HepG2 (cell line): ENCODE results near the gene IL1RAPL2. TPM values are rescaled to one million over a fixed set of nuclear protein-coding genes. Genes with fewer than 3 reads are reported as not detected.

Source experiments
- ATAC-seq: fragments of 200-7000 bp; cut with Tn5 transposase; 3 replicates; pipeline ENCODE4 v1.9.1; 2020; ENCODE audit warnings: mild to moderate bottlenecking, moderate library complexity
- BruUV-seq: library from RNA; stranded (reverse); fragments of 400-500 nt; replicated peaks from 2 replicates; lab custom pipeline; 2021; lab: Mats Ljungman, UMichigan
- CTCF ChIA-PET: fragments of 300-600 bp; formaldehyde crosslinking; extraction: SDS; loops from one replicate; lab custom pipeline; 2021; ENCODE audit warnings: low total read pairs, inconsistent platforms, low intra/inter-chr PET ratio; lab: Yijun Ruan, JAX
- POLR2A ChIA-PET: fragments of 350-600 bp; sonication (Branson Sonifier 250); formaldehyde crosslinking; loops from one replicate; lab custom pipeline; 2020; ENCODE audit warnings: antibody characterized with exemption, inconsistent platforms; lab: Yijun Ruan, JAX
- DNase-seq: peaks from one replicate; pipeline ENCODE4 v3.0.0-alpha.2; 2015; ENCODE audit warnings: low spot score
- FAIRE-seq: peaks from 3 replicates; lab custom pipeline; 2011; peaks lifted over from hg19 to GRCh38; lab: Jason Lieb, UNC
- H2AFZ ChIP-seq: one replicate; pipeline ENCODE4 v1.6.1; 2011; ENCODE audit warnings: low read length, inconsistent platforms
- H3K27ac ChIP-seq: fragments of 300-600 bp; 3 replicates; pipeline ENCODE4 v1.8.0; 2011; ENCODE audit warnings: mixed run types, mild to moderate bottlenecking, mixed read lengths, low read length, inconsistent platforms; ENCODE audit not compliant: insufficient read depth; ENCODE audit errors: extremely low read length
- H3K27me3 ChIP-seq, 2 experiments: fragments of 200-600 bp in 1 of 2; 2 replicates in 1 of 2; 3 replicates in 1 of 2; pipeline versions ENCODE4 v1.6.0 to v1.8.0; 2011; ENCODE audit warnings: low read length in 2 of 2, mild to moderate bottlenecking in 2 of 2, moderate library complexity in 2 of 2, inconsistent platforms in 1 of 2; ENCODE audit not compliant: insufficient read depth in 2 of 2, control insufficient read depth in 1 of 2
- H3K36me3 ChIP-seq, 2 experiments: fragments of 200-600 bp in 1 of 2; replicated peaks in 1 of 2; 2 replicates in 1 of 2; 3 replicates in 1 of 2; pipeline versions ENCODE4 v1.5.1 to v1.8.0; 2011; ENCODE audit warnings: low read length in 2 of 2, inconsistent platforms in 1 of 2; ENCODE audit not compliant: insufficient read depth in 2 of 2, control insufficient read depth in 1 of 2
- H3K4me1 ChIP-seq: 2 replicates; pipeline ENCODE4 v1.5.1; 2012; ENCODE audit warnings: low read length, inconsistent platforms; ENCODE audit not compliant: insufficient read depth
- H3K4me2 ChIP-seq: 2 replicates; pipeline ENCODE4 v1.6.0; 2011; ENCODE audit warnings: low read depth, low read length, inconsistent platforms
- H3K4me3 ChIP-seq, 3 experiments: fragments of 200-600 bp in 1 of 3; sonication (generic), shearing (Covaris generic) in 1 of 3; replicated peaks in 1 of 3; 2 replicates each; pipeline ENCODE4 v1.5.1; 2011 to 2016; ENCODE audit warnings: low read length in 3 of 3, inconsistent platforms in 2 of 3, low read depth in 2 of 3, mild to moderate bottlenecking in 2 of 3, control low read depth in 1 of 3, mixed read lengths in 1 of 3; ENCODE audit not compliant: insufficient read depth in 1 of 3
- H3K79me2 ChIP-seq: one replicate; pipeline ENCODE4 v1.6.1; 2011; ENCODE audit warnings: low read length, inconsistent platforms; ENCODE audit not compliant: insufficient read depth
- H3K9ac ChIP-seq: 2 replicates; pipeline ENCODE4 v1.6.0; 2011; ENCODE audit warnings: mild to moderate bottlenecking, low read depth, low read length, inconsistent platforms; ENCODE audit not compliant: insufficient read depth
- H3K9me3 ChIP-seq: 2 replicates; pipeline ENCODE4 v1.5.1; 2012; ENCODE audit warnings: mild to moderate bottlenecking, low read length
- H4K20me1 ChIP-seq: 2 replicates; pipeline ENCODE4 v1.6.0; 2011; ENCODE audit warnings: inconsistent platforms, mild to moderate bottlenecking, low read length, moderate library complexity; ENCODE audit not compliant: insufficient read depth
- ATF1 ChIP-seq: IDR thresholded peaks from 2 replicates; pipeline ENCODE4 v1.6.1; 2016; ENCODE audit warnings: mild to moderate bottlenecking, control low read depth
- CENPT ChIP-seq: sonication (generic); formaldehyde crosslinking; IDR thresholded peaks from 2 replicates; pipeline ENCODE4 v1.8.0; 2022; ENCODE audit warnings: low read depth, mild to moderate bottlenecking, moderate library complexity, missing genetic modification reagents
- DR1 ChIP-seq: sonication (generic); formaldehyde crosslinking; IDR thresholded peaks from 2 replicates; pipeline ENCODE4 v1.8.0; 2021; ENCODE audit warnings: mild to moderate bottlenecking, missing genetic modification reagents, inconsistent platforms
- HINFP ChIP-seq: sonication (generic); formaldehyde crosslinking; IDR thresholded peaks from 2 replicates; pipeline ENCODE4 v1.4.0; 2020; ENCODE audit warnings: low read depth, mild to moderate bottlenecking, missing genetic modification reagents
- HNF4G ChIP-seq, 2 experiments: sonication (generic) in 1 of 2; formaldehyde crosslinking in 1 of 2; IDR thresholded peaks; 2 replicates each; pipeline versions ENCODE4 v1.4.0 to v1.6.1; 2011 to 2020; ENCODE audit warnings: borderline replicate concordance in 2 of 2, low read depth in 2 of 2, mild to moderate bottlenecking in 2 of 2, low read length in 1 of 2, missing genetic modification reagents in 1 of 2, moderate library complexity in 1 of 2
- KLF12 ChIP-seq: sonication (generic); formaldehyde crosslinking; IDR thresholded peaks from 2 replicates; pipeline ENCODE4 v1.4.0; 2020; ENCODE audit warnings: missing genetic modification reagents, borderline replicate concordance
- NFIB ChIP-seq: sonication (generic); formaldehyde crosslinking; IDR thresholded peaks from 2 replicates; pipeline ENCODE4 v1.9.0; 2021; ENCODE audit warnings: missing genetic modification reagents, mild to moderate bottlenecking, borderline replicate concordance
- SKIL ChIP-seq: sonication (generic); formaldehyde crosslinking; IDR thresholded peaks from 2 replicates; pipeline ENCODE4 v1.8.0; 2022; ENCODE audit warnings: missing genetic modification reagents, mild to moderate bottlenecking, moderate library complexity, borderline replicate concordance
- SRF ChIP-seq: IDR thresholded peaks from 2 replicates; pipeline ENCODE4 v1.6.1; 2011; ENCODE audit warnings: mild to moderate bottlenecking, low read depth, low read length, moderate library complexity
- SSRP1 ChIP-seq: IDR thresholded peaks from 2 replicates; pipeline ENCODE4 v1.6.1; 2016; ENCODE audit warnings: control low read depth
- TEAD3 ChIP-seq: optimal IDR thresholded peaks from 2 replicates; pipeline ENCODE3; 2016; ENCODE audit warnings: borderline replicate concordance
- ZBTB3 ChIP-seq: sonication (generic); formaldehyde crosslinking; IDR thresholded peaks from 2 replicates; pipeline ENCODE4 v1.4.0; 2020; ENCODE audit warnings: low read depth, mild to moderate bottlenecking, moderate library complexity, missing genetic modification reagents, borderline replicate concordance
- ZNF207 ChIP-seq: fragments of 450-650 bp; IDR thresholded peaks from 2 replicates; pipeline ENCODE4 v1.6.1; 2016; ENCODE audit warnings: antibody characterized with exemption, borderline replicate concordance
- ZNF460 ChIP-seq: sonication (generic); formaldehyde crosslinking; IDR thresholded peaks from 2 replicates; pipeline ENCODE4 v1.5.1; 2020; ENCODE audit warnings: missing genetic modification reagents, mild to moderate bottlenecking, borderline replicate concordance
- ZNF552 ChIP-seq: sonication (generic); formaldehyde crosslinking; IDR thresholded peaks from 2 replicates; pipeline ENCODE4 v1.9.0; 2022; ENCODE audit warnings: missing genetic modification reagents, mild to moderate bottlenecking, borderline replicate concordance
- ZNF576 ChIP-seq: sonication (generic); formaldehyde crosslinking; IDR thresholded peaks from 2 replicates; pipeline ENCODE4 v1.4.0; 2020; ENCODE audit warnings: mild to moderate bottlenecking, missing genetic modification reagents
- ZNF724P ChIP-seq: sonication (generic); formaldehyde crosslinking; IDR thresholded peaks from 2 replicates; pipeline ENCODE4 v1.8.0; 2022; ENCODE audit warnings: missing genetic modification reagents, borderline replicate concordance
- ZNF761 ChIP-seq: sonication (generic); formaldehyde crosslinking; conservative IDR thresholded peaks from 2 replicates; pipeline ENCODE4 v1.4.0; 2020; ENCODE audit warnings: mild to moderate bottlenecking, missing genetic modification reagents
- WGBS: methylation state at CpG from one replicate; pipeline ENCODE4 v1.1.6; 2017; ENCODE audit warnings: low lambda C conversion rate; 5-methylcytosine and 5-hydroxymethylcytosine counted together
- in situ Hi-C: cut with HindIII; loops from 2 replicates; pipeline ENCODE4 v1.10.0; 2017; ENCODE audit warnings: low pct_unique_long_range_greater_than_20kb; ENCODE audit not compliant: extremely low pct_ligation_motif_present
- intact Hi-C: fragments of 100-400 bp; cut with micrococcal nuclease; formaldehyde crosslinking; loops from one replicate; pipeline ENCODE4 v1.10.0; 2022; ENCODE audit not compliant: unreplicated experiment
- polyA plus RNA-seq, 8 experiments: library from polyadenylated mRNA; depleted of rRNA in 3 of 8; stranded (reverse) in 7 of 8; unstranded in 1 of 8; fragments of >200 nt; fragmentation: Illumina TruSeq in 4 of 8; extraction: Trizol in 4 of 8; gene quantifications; 2 replicates each; pipeline versions ENCODE4 v1.2.1 to v1.2.3, GENCODE V29; 2011 to 2016; ENCODE audit warnings: low read depth in 4 of 8, missing spikeins in 1 of 8, mixed read lengths in 1 of 8; ENCODE audit not compliant: insufficient read depth in 1 of 8
- total RNA-seq, 5 experiments: library from RNA; depleted of rRNA; stranded (reverse); fragments of >200 nt; fragmentation: Illumina TruSeq; extraction: Trizol; gene quantifications; 2 replicates each; pipeline ENCODE4 v1.2.3, GENCODE V29; 2016; ENCODE audit warnings: low read depth in 1 of 5

Gene IL1RAPL2
- total and polyA plus RNA-seq, 2 of the 13 experiments (the other 11 are each of a cell fraction or from before 2014, with no cell fraction given) = not detected

GRCh38 chrX:105553118-105553517, 987.1 kb downstream of the IL1RAPL2 start:
- no peak for FAIRE-seq
- ATAC-seq = no peak
- TF ChIP-seq ZNF207 (no peak), NFIB (no peak), ZNF460 (CRISPR knock-in tag) (no peak), ZNF724P (CRISPR knock-in tag) (no peak), ZNF761 (no peak), KLF12 (CRISPR knock-in tag) (no peak), SSRP1 (CRISPR knock-in tag) (no peak), ATF1 (CRISPR knock-in tag) (no peak), SRF (no peak), ZNF576 (CRISPR knock-in tag) (no peak), CENPT (no peak), ZNF552 (CRISPR knock-in tag) (no peak), ZBTB3 (no peak), DR1 (CRISPR knock-in tag) (no peak), SKIL (CRISPR knock-in tag) (no peak), HINFP (no peak), TEAD3 (CRISPR knock-in tag) (no peak), HNF4G (IDR thresholded peaks at IDR 0.05; ENCODE audit: borderline replicate concordance, low read depth, low read length) (no peak), HNF4G (CRISPR knock-in tag; IDR thresholded peaks at IDR 0.05; ENCODE audit: borderline replicate concordance, low read depth) (no peak)

More at GRCh38 chrX:105553118-105553517, 987.1 kb downstream of the IL1RAPL2 start:
- Histone ChIP-seq H3K79me2 (no peaks in the 10 kb centered on the region), H3K9me3 (no peaks in the 10 kb centered on the region), H3K4me3 (no peak overlapping the region), H3K4me2 (no peak overlapping the region), H4K20me1 (no peaks in the 10 kb centered on the region), H3K27ac (no peak overlapping the region), H3K36me3 (no peaks in the 10 kb centered on the region), H3K9ac (no peak overlapping the region), H2AFZ (no peak overlapping the region), H3K4me1 (no peaks in the 10 kb centered on the region), H3K27me3 (no peaks in the 10 kb centered on the region)
- CTCF ChIA-PET = no interaction called here
- 0% methylated on average over 1 of the region's 1 CpG for WGBS
- no TSS peak for BruUV-seq
- POLR2A ChIA-PET = no interaction called here
- no peak for DNase-seq
- intact Hi-C loops (no loop called here), in situ Hi-C loops (no loop called here)
